HEK293T (cell line): ENCODE results near the gene SLC35B2.

ENCODE experiments used
- CTCF ChIA-PET: fragments of 350-600 bp; formaldehyde crosslinking; extraction: SDS; loops from one replicate; lab custom pipeline; 2021; ENCODE audit warnings: antibody characterized with exemption, inconsistent platforms; lab: Yijun Ruan, JAX
- POLR2A ChIA-PET: fragments of 350-600 bp; formaldehyde crosslinking; extraction: SDS; loops from one replicate; lab custom pipeline; 2020; ENCODE audit warnings: antibody characterized with exemption, inconsistent platforms; lab: Yijun Ruan, JAX
- DNase-seq: peaks from one replicate; pipeline ENCODE4 v3.0.0; 2012; ENCODE audit warnings: mixed read lengths; ENCODE audit errors: extremely low spot score
- ARNT ChIP-seq: fragments of 450-650 bp; IDR thresholded peaks from 2 replicates; pipeline ENCODE4 v1.6.1; 2017; ENCODE audit warnings: mild to moderate bottlenecking
- BHLHE40 ChIP-seq: fragments of 450-650 bp; IDR thresholded peaks from 2 replicates; pipeline ENCODE4 v1.6.1; 2016; ENCODE audit warnings: mild to moderate bottlenecking, moderate library complexity, borderline replicate concordance
- CTBP1 ChIP-seq: fragments of 450-650 bp; IDR thresholded peaks from 2 replicates; pipeline ENCODE4 v1.6.1; 2016; ENCODE audit warnings: borderline replicate concordance
- ELF4 ChIP-seq: fragments of 450-650 bp; IDR thresholded peaks from 2 replicates; pipeline ENCODE4 v1.6.1; 2017; ENCODE audit warnings: antibody characterized with exemption
- FOXA1 ChIP-seq: fragments of 450-650 bp; IDR thresholded peaks from 2 replicates; pipeline ENCODE4 v1.6.1; 2016; ENCODE audit warnings: mild to moderate bottlenecking
- FOXK2 ChIP-seq: fragments of 450-650 bp; IDR thresholded peaks from 2 replicates; pipeline ENCODE4 v1.6.1; 2016; ENCODE audit warnings: mild to moderate bottlenecking
- FOXM1 ChIP-seq: fragments of 450-650 bp; IDR thresholded peaks from 2 replicates; pipeline ENCODE4 v1.6.1; 2017; ENCODE audit warnings: mild to moderate bottlenecking, borderline replicate concordance
- HDGF ChIP-seq: fragments of 450-650 bp; IDR thresholded peaks from 2 replicates; pipeline ENCODE4 v1.6.1; 2017; ENCODE audit warnings: antibody characterized with exemption, borderline replicate concordance
- L3MBTL2 ChIP-seq: fragments of 450-650 bp; conservative IDR thresholded peaks from 2 replicates; pipeline ENCODE4 v1.6.1; 2016; ENCODE audit warnings: mild to moderate bottlenecking
- LEF1 ChIP-seq: fragments of 450-650 bp; IDR thresholded peaks from 2 replicates; pipeline ENCODE4 v1.6.1; 2017; ENCODE audit warnings: mild to moderate bottlenecking, borderline replicate concordance
- NFRKB ChIP-seq: fragments of 450-650 bp; IDR thresholded peaks from 2 replicates; pipeline ENCODE4 v1.6.1; 2016; ENCODE audit warnings: mild to moderate bottlenecking, moderate library complexity
- SP1 ChIP-seq: fragments of 450-650 bp; IDR thresholded peaks from 2 replicates; pipeline ENCODE4 v1.6.1; 2017
- SUZ12 ChIP-seq: fragments of 450-650 bp; IDR thresholded peaks from 2 replicates; pipeline ENCODE4 v1.6.1; 2016; ENCODE audit warnings: mild to moderate bottlenecking
- TARDBP ChIP-seq: fragments of 450-650 bp; IDR thresholded peaks from 2 replicates; pipeline ENCODE4 v1.6.1; 2016
- ZNF384 ChIP-seq: fragments of 450-650 bp; IDR thresholded peaks from 2 replicates; pipeline ENCODE4 v1.6.1; 2016
- TF ChIP-seq, protein P1 (sequence below): fragments of 450-650 bp; IDR thresholded peaks from 2 replicates; pipeline ENCODE4 v1.6.1; 2016

The SLC35B2 gene

DNA sequence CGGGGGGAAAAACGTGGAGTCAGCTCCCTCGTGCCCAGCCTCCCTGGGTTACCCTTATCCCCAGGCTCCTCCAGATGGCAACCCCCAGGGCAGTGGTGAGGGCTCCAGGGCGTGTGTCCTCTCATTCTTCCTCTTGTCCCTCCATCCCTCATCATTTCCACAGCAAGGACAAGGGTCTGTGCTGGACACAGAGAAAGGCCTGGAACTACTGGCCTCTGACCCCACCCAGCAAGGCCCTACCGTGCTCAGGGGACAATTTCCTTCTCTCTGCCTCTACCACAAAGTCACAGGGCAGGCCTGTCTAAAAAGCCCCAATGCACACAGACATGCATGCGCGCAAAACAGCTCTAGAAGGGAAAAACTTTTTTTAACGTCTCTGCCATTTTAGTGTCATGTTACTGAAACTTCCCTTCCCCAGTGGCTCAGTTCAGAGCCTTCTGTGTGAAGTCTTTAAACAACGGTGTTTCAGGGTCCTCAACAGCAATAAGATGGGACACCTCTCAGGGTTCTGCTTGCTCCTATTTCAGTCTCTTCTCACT is 1.1 kb upstream of the SLC35B2 start:
- TF ChIP-seq BHLHE40 = no peak
- no peak for TF ChIP-seq TARDBP
- TF ChIP-seq LEF1 = no peak
- no peak for TF ChIP-seq ELF4
- TF ChIP-seq FOXA1 = no peak
- no peak for TF ChIP-seq FOXM1
- no peak for TF ChIP-seq NFRKB
- no peak for DNase-seq
- POLR2A ChIA-PET = interaction anchor here (3.7 kb wide), 1 partner anchor 12 kb away, joined by 117 read pairs; the partner anchor contains the start of gene HSP90AB1
- CTCF ChIA-PET = no interaction called here

- DNase-seq = no peak
- TF ChIP-seq CTBP1 (no peak), LEF1 (no peak), FOXM1 (no peak), ZNF384 (no peak)
- CTCF ChIA-PET = interaction anchor here (1.1 kb wide), 1 partner anchor 9 kb away, joined by 3 read pairs; no protein-coding TSS in a partner anchor
- POLR2A ChIA-PET = interaction anchor here (1.1 to 3.7 kb wide), 6 partner anchors 12 to 82 kb away, joined by 3 to 117 read pairs (median 5); partner anchors contain the start of gene HSP90AB1
Observed at GRCh38 chr6:44257753-44258324, 511 bp upstream of the SLC35B2 start.

- peak; percentile 36 for DNase-seq
- ChIA-PET POLR2A (interaction anchor here (0.6 to 3.7 kb wide), 18 partner anchors 10 to 554 kb away, joined by 3 to 117 read pairs (median 4); partner anchors contain the start of genes HSP90AB1 and SLC29A1), CTCF (interaction anchor here (0.5 to 3.4 kb wide), 18 partner anchors 8 to 256 kb away, joined by 3 to 28 read pairs (median 4); partner anchors contain the start of genes HSP90AB1 and TMEM151B)
- TF ChIP-seq FOXK2 (no peak), CTBP1 (no peak), NFRKB (no peak), SUZ12 (no peak), HDGF (no peak), ARNT (no peak)
Observed at GRCh38 chr6:44256775-44257024, 628 bp downstream of the SLC35B2 start.

DNA sequence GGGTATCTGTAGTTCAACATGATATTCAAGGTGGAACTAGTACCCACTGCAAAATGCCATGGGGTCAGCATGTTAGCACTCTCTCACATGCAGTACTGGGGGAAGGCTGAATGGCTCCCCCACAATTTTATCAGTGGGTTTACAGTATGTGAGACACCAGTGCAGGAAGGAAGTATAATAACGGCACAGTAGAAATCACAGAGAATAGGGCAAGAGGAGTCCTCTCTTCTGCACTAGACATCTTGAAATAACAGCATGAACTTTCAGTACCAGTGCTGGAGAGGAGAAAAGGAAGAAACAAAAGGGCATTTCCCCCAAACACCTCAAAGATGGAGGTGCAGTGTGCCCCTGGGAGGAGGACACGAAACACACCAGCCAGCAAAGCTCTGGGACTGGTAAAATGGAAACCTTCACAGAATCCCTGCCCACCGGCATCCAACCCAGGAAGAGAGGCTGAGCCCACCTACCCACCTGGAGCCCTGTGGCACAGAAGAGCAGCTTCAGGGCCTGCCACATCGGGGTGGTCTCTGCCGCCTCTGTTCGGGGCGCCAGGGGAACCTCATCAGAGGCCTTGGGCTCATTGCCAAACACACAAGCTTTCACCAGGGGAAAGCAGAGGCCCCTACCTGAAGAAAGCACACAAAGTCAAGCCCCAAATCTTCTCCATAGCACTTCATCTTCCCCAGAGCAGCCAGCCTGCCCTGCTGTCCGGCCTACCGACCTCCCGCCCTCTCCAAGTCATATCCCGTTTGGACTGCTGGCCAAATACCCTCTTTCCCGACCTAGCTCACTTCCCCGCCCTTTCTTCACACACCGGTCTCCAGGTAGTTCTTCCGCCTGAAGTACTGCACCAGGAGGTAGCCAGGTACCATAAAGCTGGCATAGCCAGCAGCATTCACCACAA is 1.2 kb downstream of the SLC35B2 start:
- no peak for DNase-seq

GRCh38 chr6:44255105-44255808 is 2.1 kb downstream of the SLC35B2 start:
- TF ChIP-seq BHLHE40 (no peak), L3MBTL2 (0 out of 2 replicates have a peak, but pooled peaks have one; percentile 7)
- no peak for DNase-seq
- ChIA-PET CTCF (interaction anchor here (0.7 to 3.4 kb wide), 5 partner anchors 12 to 93 kb away, joined by 3 to 28 read pairs (median 3); partner anchors contain the start of gene TMEM151B), POLR2A (interaction anchor here (0.8 to 3.7 kb wide), 3 partner anchors 9 to 82 kb away, joined by 3 to 117 read pairs (median 6); partner anchors contain the start of gene HSP90AB1)

More for the DNA sequence above, 1.2 kb downstream of the SLC35B2 start:
- ChIA-PET POLR2A (interaction anchor here (0.7 to 3.7 kb wide), 18 partner anchors 10 to 83 kb away, joined by 3 to 117 read pairs (median 4); partner anchors contain the start of genes HSP90AB1 and SLC29A1), CTCF (interaction anchor here (0.6 to 3.4 kb wide), 18 partner anchors 7 to 255 kb away, joined by 3 to 28 read pairs (median 4); partner anchors contain the start of genes HSP90AB1 and TMEM151B)
- TF ChIP-seq L3MBTL2 (no peak), FOXK2 (no peak), LEF1 (no peak), CTBP1 (no peak), ELF4 (no peak), SUZ12 (no peak), FOXM1 (no peak), TARDBP (no peak), ARNT (no peak), ZNF384 (no peak), FOXA1 (no peak), SP1 (no peak), HDGF (no peak), NFRKB (no peak), BHLHE40 (no peak)
- TF ChIP-seq, protein P1, sequence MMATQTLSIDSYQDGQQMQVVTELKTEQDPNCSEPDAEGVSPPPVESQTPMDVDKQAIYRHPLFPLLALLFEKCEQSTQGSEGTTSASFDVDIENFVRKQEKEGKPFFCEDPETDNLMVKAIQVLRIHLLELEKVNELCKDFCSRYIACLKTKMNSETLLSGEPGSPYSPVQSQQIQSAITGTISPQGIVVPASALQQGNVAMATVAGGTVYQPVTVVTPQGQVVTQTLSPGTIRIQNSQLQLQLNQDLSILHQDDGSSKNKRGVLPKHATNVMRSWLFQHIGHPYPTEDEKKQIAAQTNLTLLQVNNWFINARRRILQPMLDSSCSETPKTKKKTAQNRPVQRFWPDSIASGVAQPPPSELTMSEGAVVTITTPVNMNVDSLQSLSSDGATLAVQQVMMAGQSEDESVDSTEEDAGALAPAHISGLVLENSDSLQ = no peak

DNA sequence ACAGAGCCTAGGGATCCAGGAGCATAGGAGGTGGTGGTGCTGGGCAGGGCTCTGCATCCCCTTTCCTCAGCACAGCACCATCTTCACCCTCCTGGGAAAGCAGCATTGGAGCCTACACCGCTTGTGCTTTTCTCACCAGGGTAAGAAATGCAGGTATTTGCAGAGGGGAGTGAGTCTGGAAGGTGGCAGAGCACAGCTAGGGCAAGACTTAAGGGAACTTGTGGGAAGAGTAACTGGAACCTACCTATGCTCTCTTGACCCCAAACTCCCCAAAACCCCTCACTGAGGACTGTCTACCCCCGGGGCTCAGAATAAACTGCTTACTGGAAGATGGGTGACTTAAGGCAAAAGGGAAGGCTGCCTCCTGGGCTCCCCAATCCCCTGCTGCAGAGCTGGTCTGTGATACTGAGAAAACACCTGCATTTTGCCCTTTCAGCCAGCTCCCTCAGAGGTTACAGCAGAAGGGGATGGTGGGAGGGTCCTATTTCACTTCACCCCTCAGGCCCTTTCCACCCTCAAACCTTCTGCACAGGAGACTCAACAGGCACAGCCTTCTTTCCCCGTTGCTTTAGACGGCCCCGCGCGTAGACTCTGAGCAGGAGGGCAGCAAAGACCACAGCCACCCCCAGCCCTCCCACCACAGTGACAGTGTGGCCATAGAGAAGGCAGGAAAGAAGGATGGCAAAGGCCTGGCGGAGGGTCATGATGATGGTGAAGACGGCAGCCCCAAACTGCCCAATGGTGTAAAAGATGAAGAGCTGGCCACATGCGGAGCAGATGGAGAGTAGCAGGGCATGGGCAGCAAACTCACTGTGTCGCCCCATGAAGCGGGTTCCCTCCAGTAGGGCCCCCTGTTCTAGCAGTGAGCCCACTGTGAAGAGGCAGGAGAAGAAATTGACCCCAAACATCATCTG is 2.9 kb downstream of the SLC35B2 start:
- ChIA-PET POLR2A (interaction anchor here (0.9 to 3.7 kb wide), 2 partner anchors 8 kb away, joined by 3 to 117 read pairs; partner anchors contain the start of gene HSP90AB1), CTCF (interaction anchor here (0.7 to 3.4 kb wide), 9 partner anchors 13 to 92 kb away, joined by 3 to 28 read pairs (median 3); partner anchors contain the start of gene TMEM151B)
- DNase-seq = no peak
- TF ChIP-seq L3MBTL2 = no peak
- no peak for TF ChIP-seq ZNF384
- TF ChIP-seq FOXM1 = no peak
- no peak for TF ChIP-seq BHLHE40
- TF ChIP-seq TARDBP = no peak
- TF ChIP-seq FOXK2 = no peak
- no peak for TF ChIP-seq NFRKB
- TF ChIP-seq CTBP1 = no peak
- no peak for TF ChIP-seq ARNT
- TF ChIP-seq SUZ12 = no peak
- no peak; the same call in none of the 2 replicates for TF ChIP-seq ELF4
- no peak for TF ChIP-seq HDGF
- TF ChIP-seq LEF1 = no peak
- TF ChIP-seq, protein P1 = no peak
- no peak for TF ChIP-seq FOXA1
- no peak for TF ChIP-seq SP1
